Measurements from ENCODE around the gene ITPR3.

- TF ChIP-seq CTCF (IDR thresholded peaks at IDR 0.05) (no peak), POLR2A (IDR thresholded peaks at IDR 0.05) (no peak)
These were observed 11.6 kb upstream of the ITPR3 start for GRCh38 chr6:33609528-33609927.

Data from prostate gland (tissue), 2 donors.